Measurements from ENCODE around the gene PRKG1.

DNA sequence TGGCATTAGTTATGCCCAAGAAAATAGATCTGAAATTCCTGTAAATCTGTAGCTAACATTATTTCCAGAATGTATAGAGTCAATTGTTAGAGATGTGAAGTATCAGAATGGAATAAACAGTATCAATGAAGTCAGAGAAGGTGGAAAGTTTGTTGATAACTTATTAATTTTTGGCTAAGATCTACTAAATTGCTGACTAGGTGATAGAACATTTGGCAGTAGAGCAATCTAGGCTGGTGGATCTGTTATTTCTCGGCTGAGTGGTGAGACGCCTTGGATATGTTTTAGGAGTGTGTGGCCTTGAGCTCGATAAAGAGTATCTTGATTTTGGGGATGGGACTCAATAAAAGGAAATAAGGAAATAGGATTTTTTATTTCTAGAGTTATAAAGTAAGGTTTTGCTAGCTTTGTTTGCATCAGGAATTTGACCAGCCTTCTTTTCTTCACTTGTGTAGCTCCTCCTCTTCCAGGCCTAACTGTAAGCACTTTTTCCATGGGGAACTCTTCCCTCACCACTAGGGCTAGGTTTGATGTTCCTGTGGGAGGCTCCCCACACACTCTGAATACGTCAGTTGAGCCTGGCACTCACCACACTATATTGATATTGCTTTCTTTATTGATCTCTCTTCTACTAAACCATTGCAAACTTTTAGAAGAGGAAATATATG, 711.9 kb downstream of the PRKG1 start:
- no peak for TF ChIP-seq TAF1 (IDR thresholded peaks at IDR 0.05; ENCODE audit: borderline replicate concordance, insufficient read depth, low read length)
- no peak for TF ChIP-seq SIN3A (IDR thresholded peaks at IDR 0.05; ENCODE audit: borderline replicate concordance, insufficient read depth, low read length)
- TF ChIP-seq POLR2AphosphoS5 (IDR thresholded peaks at IDR 0.05; ENCODE audit: low read depth, low read length) = no peak
- no peak for TF ChIP-seq FOXP2 (optimal IDR thresholded peaks at IDR 0.05; ENCODE audit: borderline replicate concordance, extremely low read depth, extremely low read length, insufficient read depth)
